ENCODE results near the gene UPF2. TPM values are rescaled to one million over a fixed set of nuclear protein-coding genes. Genes with fewer than 3 reads are reported as not detected.

The UPF2 gene
- total and polyA plus RNA-seq, 4 donors = 6.6 to 19.6 (median 16.4) TPM

GRCh38 chr10:11880151-11881029 is 162.2 kb downstream of the UPF2 start:
- Histone ChIP-seq H3K9ac (ENCODE audit: low read depth in 1 of 2, low read length in 2 of 2) (no peak overlapping the region), H3K27ac (ENCODE audit: low read depth in 1 of 2, low read length in 2 of 2) (no peak overlapping the region), H3K27me3 (ENCODE audit: control insufficient read depth in 4 of 4, insufficient read depth in 4 of 4, low read length in 3 of 4) (no peaks in the 10 kb centered on the region), H3K4me1 (ENCODE audit: control insufficient read depth in 4 of 4, insufficient read depth in 4 of 4, low read length in 3 of 4) (peaks cover 11 to 21% (median 18%) of the 10 kb centered on the region in 4 donors), H3K9me3 (ENCODE audit: control insufficient read depth in 4 of 4, low read length in 3 of 4) (no peaks in the 10 kb centered on the region), H3K4me3 (ENCODE audit: low read depth in 1 of 3, low read length in 3 of 3) (no peak overlapping the region), H3K36me3 (ENCODE audit: control insufficient read depth in 4 of 4, insufficient read depth in 3 of 4, low read depth in 1 of 4, low read length in 3 of 4) (no peaks in the 10 kb centered on the region)
- TF ChIP-seq HNF4G (IDR thresholded peaks at IDR 0.05) (no peak), GABPA (IDR thresholded peaks at IDR 0.05 in 1 of 2, conservative IDR thresholded peaks at IDR 0.05 in 1 of 2) (no peak), JUND (IDR thresholded peaks at IDR 0.05) (no peak), ATF3 (IDR thresholded peaks at IDR 0.05) (no peak), REST (IDR thresholded peaks at IDR 0.05) (no peak), MAX (IDR thresholded peaks at IDR 0.05) (no peak), YY1 (IDR thresholded peaks at IDR 0.05) (no peak), RXRA (IDR thresholded peaks at IDR 0.05) (no peak), TAF1 (conservative IDR thresholded peaks at IDR 0.05) (no peak), HNF4A (conservative IDR thresholded peaks at IDR 0.05) (no peak)
- WGBS = 92% methylated on average over 32 of the region's 32 CpGs
- DNase-seq (ENCODE audit: low spot score) = no peak

GRCh38 chr10:11879387-11880094 is 163.1 kb downstream of the UPF2 start:
- Histone ChIP-seq H3K27me3 (ENCODE audit: control insufficient read depth in 4 of 4, insufficient read depth in 4 of 4, low read length in 3 of 4) (no peaks in the 10 kb centered on the region), H3K4me1 (ENCODE audit: control insufficient read depth in 4 of 4, insufficient read depth in 4 of 4, low read length in 3 of 4) (peaks cover 16 to 30% (median 23%) of the 10 kb centered on the region in 4 donors), H3K27ac (ENCODE audit: low read depth in 1 of 2, low read length in 2 of 2) (no peak overlapping the region), H3K4me3 (ENCODE audit: low read depth in 1 of 3, low read length in 3 of 3) (no peak overlapping the region), H3K36me3 (ENCODE audit: control insufficient read depth in 4 of 4, insufficient read depth in 3 of 4, low read depth in 1 of 4, low read length in 3 of 4) (no peaks in the 10 kb centered on the region), H3K9me3 (ENCODE audit: control insufficient read depth in 4 of 4, low read length in 3 of 4) (no peaks in the 10 kb centered on the region), H3K9ac (ENCODE audit: low read depth in 1 of 2, low read length in 2 of 2) (no peak overlapping the region)
- WGBS = 89% methylated on average over 15 of the region's 15 CpGs
- no peak for TF ChIP-seq GABPA (IDR thresholded peaks at IDR 0.05 in 1 of 2, conservative IDR thresholded peaks at IDR 0.05 in 1 of 2)
- no peak for TF ChIP-seq REST (IDR thresholded peaks at IDR 0.05)
- TF ChIP-seq ZBTB33 (IDR thresholded peaks at IDR 0.05) = no peak
- no peak for TF ChIP-seq FOXA2 (IDR thresholded peaks at IDR 0.05)
- TF ChIP-seq SP1 (IDR thresholded peaks at IDR 0.05) = no peak
- TF ChIP-seq HNF4G (IDR thresholded peaks at IDR 0.05) = no peak
- TF ChIP-seq CTCF (IDR thresholded peaks at IDR 0.05; ENCODE audit: low read depth, low read length, missing input control) = no peak
- TF ChIP-seq FOXA1 (IDR thresholded peaks at IDR 0.05) = no peak
- TF ChIP-seq EGR1 (IDR thresholded peaks at IDR 0.05; ENCODE audit: low read depth in 2 of 2) = no peak
- no peak for TF ChIP-seq JUND (IDR thresholded peaks at IDR 0.05)
- TF ChIP-seq MAX (IDR thresholded peaks at IDR 0.05) = no peak
- no peak for TF ChIP-seq NR2F2 (IDR thresholded peaks at IDR 0.05)
- TF ChIP-seq YY1 (IDR thresholded peaks at IDR 0.05) = no peak
- no peak for TF ChIP-seq RXRA (IDR thresholded peaks at IDR 0.05)
- TF ChIP-seq RAD21 (IDR thresholded peaks at IDR 0.05) = no peak
- TF ChIP-seq TAF1 (conservative IDR thresholded peaks at IDR 0.05) = no peak
- no peak for DNase-seq (ENCODE audit: low spot score)
